GM10266 (cell line): ENCODE results near the gene ZDHHC8.

Experiments used
- DNase-seq: peaks from one replicate; pipeline ENCODE4 v3.0.0; 2012; ENCODE audit errors: extremely low spot score
- CTCF ChIP-seq: IDR thresholded peaks from 2 replicates; pipeline ENCODE4 v1.5.1; 2012; ENCODE audit warnings: mild to moderate bottlenecking, low read depth; ENCODE audit not compliant: control insufficient read depth, insufficient read depth; ENCODE audit errors: missing control alignments

ZDHHC8 gene

GRCh38 chr22:20170170-20170569 is 38.6 kb downstream of the ZDHHC8 start:
- no peak for TF ChIP-seq CTCF
- no peak for DNase-seq

GRCh38 chr22:20171288-20172140 is 39.9 kb downstream of the ZDHHC8 start:
- no peak for TF ChIP-seq CTCF
- no peak for DNase-seq

- no peak for DNase-seq
- TF ChIP-seq CTCF = no peak
Observed at GRCh38 chr22:20172141-20172613, 40.6 kb downstream of the ZDHHC8 start.

- TF ChIP-seq CTCF = no peak
- DNase-seq = no peak
Observed at GRCh38 chr22:20173246-20173645, 41.6 kb downstream of the ZDHHC8 start.

GRCh38 chr22:20173772-20174171 is 42.2 kb downstream of the ZDHHC8 start:
- no peak for DNase-seq
- no peak for TF ChIP-seq CTCF

- TF ChIP-seq CTCF = no peak
Observed at GRCh38 chr22:20174785-20175596, 43.4 kb downstream of the ZDHHC8 start.

GRCh38 chr22:20175597-20175900 is 43.9 kb downstream of the ZDHHC8 start:
- no peak for DNase-seq
- no peak for TF ChIP-seq CTCF

More at GRCh38 chr22:20174785-20175596, 43.4 kb downstream of the ZDHHC8 start:
- no peak for DNase-seq
